ENCODE data around the gene CASQ2. TPM values are rescaled to one million over a fixed set of nuclear protein-coding genes. Genes with fewer than 3 reads are reported as not detected.

CASQ2 gene
- total and polyA plus RNA-seq, 2 donors (not counting 1 experiment from before 2014, with no cell fraction given) = not detected

DNA sequence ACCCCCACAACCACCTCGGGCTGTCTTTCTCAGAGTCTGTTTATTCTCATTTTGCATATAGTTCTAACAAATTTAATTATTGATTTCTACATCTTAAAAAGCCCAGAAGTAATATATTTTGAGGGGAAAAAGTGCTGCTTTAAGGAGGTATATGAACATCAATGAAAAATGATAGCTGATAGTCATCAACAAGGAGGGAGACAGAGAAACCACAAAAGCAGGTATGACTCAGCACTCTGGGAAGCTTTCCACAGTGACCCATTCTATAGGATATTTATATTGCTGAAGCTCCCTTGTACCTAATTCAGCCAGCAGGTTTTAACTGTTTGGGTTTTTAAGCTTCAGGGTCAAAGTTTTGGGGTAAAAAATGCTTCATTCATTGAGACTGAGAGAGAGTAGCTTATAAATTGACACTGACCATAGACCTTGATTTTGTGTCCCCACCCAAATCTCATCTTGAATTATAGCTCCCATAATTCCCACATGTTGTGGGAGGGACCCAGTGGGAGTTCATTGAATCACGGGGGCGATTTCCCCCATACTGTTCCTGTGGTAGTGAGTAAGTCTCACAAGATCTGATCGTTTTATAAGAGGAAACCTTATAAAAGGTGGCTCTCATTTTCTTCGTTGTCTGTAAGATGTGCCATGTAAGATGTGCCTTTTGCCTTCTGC is 99.4 kb downstream of the CASQ2 start:
- no peak overlapping the region for H3K4me2 ChIP-seq (replicated peaks; ENCODE audit: low read depth, low read length, poor library complexity, severe bottlenecking)
- H3K4me1 ChIP-seq (ENCODE audit: control insufficient read depth in 2 of 2, insufficient read depth in 2 of 2, low read length in 2 of 2) = no peaks in the 10 kb centered on the region
- no peak overlapping the region for H3K4me3 Mint-ChIP-seq
- no peak overlapping the region for H3K27ac ChIP-seq (ENCODE audit: low read length in 2 of 2)
- intact Hi-C loops (cut with micrococcal nuclease) = no loop called here
- ChIA-PET POLR2A (no interaction called here), CTCF (no interaction called here)
- no peaks in the 10 kb centered on the region for H3K27me3 Mint-ChIP-seq
- H3K9ac ChIP-seq (ENCODE audit: low read length) = no peak overlapping the region
- H3K4me3 ChIP-seq (ENCODE audit: control extremely low read depth in 1 of 5, extremely low read depth in 1 of 5, insufficient read depth in 1 of 5, low read depth in 2 of 5, low read length in 4 of 5) = no peak overlapping the region
- ATAC-seq (ENCODE audit: low read depth) = no peak
- no peaks in the 10 kb centered on the region for H3K4me1 Mint-ChIP-seq
- TF ChIP-seq EZH2 (IDR thresholded peaks at IDR 0.05; ENCODE audit: borderline replicate concordance, insufficient read depth, low read depth, low read length, poor library complexity, severe bottlenecking) = no peak
- TF ChIP-seq, protein P1, sequence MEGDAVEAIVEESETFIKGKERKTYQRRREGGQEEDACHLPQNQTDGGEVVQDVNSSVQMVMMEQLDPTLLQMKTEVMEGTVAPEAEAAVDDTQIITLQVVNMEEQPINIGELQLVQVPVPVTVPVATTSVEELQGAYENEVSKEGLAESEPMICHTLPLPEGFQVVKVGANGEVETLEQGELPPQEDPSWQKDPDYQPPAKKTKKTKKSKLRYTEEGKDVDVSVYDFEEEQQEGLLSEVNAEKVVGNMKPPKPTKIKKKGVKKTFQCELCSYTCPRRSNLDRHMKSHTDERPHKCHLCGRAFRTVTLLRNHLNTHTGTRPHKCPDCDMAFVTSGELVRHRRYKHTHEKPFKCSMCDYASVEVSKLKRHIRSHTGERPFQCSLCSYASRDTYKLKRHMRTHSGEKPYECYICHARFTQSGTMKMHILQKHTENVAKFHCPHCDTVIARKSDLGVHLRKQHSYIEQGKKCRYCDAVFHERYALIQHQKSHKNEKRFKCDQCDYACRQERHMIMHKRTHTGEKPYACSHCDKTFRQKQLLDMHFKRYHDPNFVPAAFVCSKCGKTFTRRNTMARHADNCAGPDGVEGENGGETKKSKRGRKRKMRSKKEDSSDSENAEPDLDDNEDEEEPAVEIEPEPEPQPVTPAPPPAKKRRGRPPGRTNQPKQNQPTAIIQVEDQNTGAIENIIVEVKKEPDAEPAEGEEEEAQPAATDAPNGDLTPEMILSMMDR (IDR thresholded peaks at IDR 0.05) = no peak
- DNase-seq = no peak
- no peaks in the 10 kb centered on the region for H3K27me3 ChIP-seq (replicated peaks in 1 of 4; ENCODE audit: control extremely low read depth in 1 of 4, control insufficient read depth in 3 of 4, insufficient read depth in 4 of 4, low read length in 3 of 4)
- no peaks in the 10 kb centered on the region for H3K9me3 ChIP-seq (ENCODE audit: control extremely low read depth in 1 of 3, control insufficient read depth in 2 of 3, insufficient read depth in 1 of 3, low read length in 2 of 3)
- no peaks in the 10 kb centered on the region for H3K36me3 ChIP-seq (replicated peaks in 1 of 2; ENCODE audit: control extremely low read depth in 1 of 2, control insufficient read depth in 1 of 2, extremely low read depth in 1 of 2, insufficient read depth in 2 of 2, low read length in 1 of 2)
- no peaks in the 10 kb centered on the region for H3K79me2 ChIP-seq (ENCODE audit: control insufficient read depth, insufficient read depth, low read length)
- WGBS (ENCODE audit: insufficient coverage) = 100% methylated on average over 1 of the region's 5 CpGs
- H2AFZ ChIP-seq (ENCODE audit: insufficient read depth, low read depth, low read length, poor library complexity, severe bottlenecking) = no peak overlapping the region
- H3K27ac Mint-ChIP-seq = no peak overlapping the region
- H3K9me3 Mint-ChIP-seq (ENCODE audit: insufficient read depth) = no peaks in the 10 kb centered on the region
- no peaks in the 10 kb centered on the region for H4K20me1 ChIP-seq (ENCODE audit: control insufficient read depth, insufficient read depth, low read length, poor library complexity, severe bottlenecking)

DNA sequence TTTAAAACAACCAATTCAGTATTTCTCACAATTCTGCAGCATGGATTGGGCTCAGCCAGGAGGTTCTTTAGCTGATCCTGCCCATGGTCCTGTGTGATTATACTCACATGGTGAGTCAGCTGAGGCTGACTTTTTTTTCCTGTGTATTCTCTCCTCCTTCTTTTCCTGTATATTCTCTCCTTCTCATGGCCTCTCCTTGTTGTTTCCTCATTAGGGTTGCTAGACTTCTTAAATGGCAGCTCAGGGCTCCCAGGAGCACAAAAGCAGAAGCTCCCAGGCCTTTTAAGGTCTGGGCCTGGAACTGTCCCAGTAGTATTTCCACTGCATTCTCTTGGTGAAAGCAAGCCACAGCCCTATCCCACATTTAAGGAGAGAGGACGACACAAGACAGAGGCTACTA is 99.9 kb downstream of the CASQ2 start:
- ChIA-PET CTCF (no interaction called here), POLR2A (no interaction called here)
- DNase-seq (no peak), ATAC-seq (ENCODE audit: low read depth) (no peak)
- H3K27ac Mint-ChIP-seq = no peak overlapping the region
- H3K9me3 Mint-ChIP-seq (ENCODE audit: insufficient read depth) = no peaks in the 10 kb centered on the region
- no peak overlapping the region for H3K4me2 ChIP-seq (replicated peaks; ENCODE audit: low read depth, low read length, poor library complexity, severe bottlenecking)
- H3K27me3 ChIP-seq (replicated peaks in 1 of 4; ENCODE audit: control extremely low read depth in 1 of 4, control insufficient read depth in 3 of 4, insufficient read depth in 4 of 4, low read length in 3 of 4) = no peaks in the 10 kb centered on the region
- no peaks in the 10 kb centered on the region for H3K4me1 Mint-ChIP-seq
- no peak overlapping the region for H2AFZ ChIP-seq (ENCODE audit: insufficient read depth, low read depth, low read length, poor library complexity, severe bottlenecking)
- no peaks in the 10 kb centered on the region for H3K79me2 ChIP-seq (ENCODE audit: control insufficient read depth, insufficient read depth, low read length)
- no peaks in the 10 kb centered on the region for H3K36me3 ChIP-seq (replicated peaks in 1 of 2; ENCODE audit: control extremely low read depth in 1 of 2, control insufficient read depth in 1 of 2, extremely low read depth in 1 of 2, insufficient read depth in 2 of 2, low read length in 1 of 2)
- H3K4me3 Mint-ChIP-seq = no peak overlapping the region
- H3K27me3 Mint-ChIP-seq = no peaks in the 10 kb centered on the region
- H3K4me3 ChIP-seq (ENCODE audit: control extremely low read depth in 1 of 5, extremely low read depth in 1 of 5, insufficient read depth in 1 of 5, low read depth in 2 of 5, low read length in 4 of 5) = no peak overlapping the region
- no peak overlapping the region for H3K9ac ChIP-seq (ENCODE audit: low read length)
- no CpG with 5 or more reads among the region's 1 CpG for WGBS (ENCODE audit: insufficient coverage)
- H3K4me1 ChIP-seq (ENCODE audit: control insufficient read depth in 2 of 2, insufficient read depth in 2 of 2, low read length in 2 of 2) = no peaks in the 10 kb centered on the region
- intact Hi-C loops (cut with micrococcal nuclease) = no loop called here
- TF ChIP-seq, protein P1 (IDR thresholded peaks at IDR 0.05) = no peak
- TF ChIP-seq EZH2 (IDR thresholded peaks at IDR 0.05; ENCODE audit: borderline replicate concordance, insufficient read depth, low read depth, low read length, poor library complexity, severe bottlenecking) = no peak
- H3K27ac ChIP-seq (ENCODE audit: low read length in 2 of 2) = no peak overlapping the region
- no peaks in the 10 kb centered on the region for H4K20me1 ChIP-seq (ENCODE audit: control insufficient read depth, insufficient read depth, low read length, poor library complexity, severe bottlenecking)
- H3K9me3 ChIP-seq (ENCODE audit: control extremely low read depth in 1 of 3, control insufficient read depth in 2 of 3, insufficient read depth in 1 of 3, low read length in 2 of 3) = no peaks in the 10 kb centered on the region
